ENCODE measurements around the gene ASIC3. TPM values are rescaled to one million over a fixed set of nuclear protein-coding genes. Genes with fewer than 3 reads are reported as not detected.
A peak's percentile ranks its signal among the peaks of the same experiment; 100 is the strongest.

Gene ASIC3
- polyA plus RNA-seq, 3 donors = 2.0 TPM; not detected in 2

DNA sequence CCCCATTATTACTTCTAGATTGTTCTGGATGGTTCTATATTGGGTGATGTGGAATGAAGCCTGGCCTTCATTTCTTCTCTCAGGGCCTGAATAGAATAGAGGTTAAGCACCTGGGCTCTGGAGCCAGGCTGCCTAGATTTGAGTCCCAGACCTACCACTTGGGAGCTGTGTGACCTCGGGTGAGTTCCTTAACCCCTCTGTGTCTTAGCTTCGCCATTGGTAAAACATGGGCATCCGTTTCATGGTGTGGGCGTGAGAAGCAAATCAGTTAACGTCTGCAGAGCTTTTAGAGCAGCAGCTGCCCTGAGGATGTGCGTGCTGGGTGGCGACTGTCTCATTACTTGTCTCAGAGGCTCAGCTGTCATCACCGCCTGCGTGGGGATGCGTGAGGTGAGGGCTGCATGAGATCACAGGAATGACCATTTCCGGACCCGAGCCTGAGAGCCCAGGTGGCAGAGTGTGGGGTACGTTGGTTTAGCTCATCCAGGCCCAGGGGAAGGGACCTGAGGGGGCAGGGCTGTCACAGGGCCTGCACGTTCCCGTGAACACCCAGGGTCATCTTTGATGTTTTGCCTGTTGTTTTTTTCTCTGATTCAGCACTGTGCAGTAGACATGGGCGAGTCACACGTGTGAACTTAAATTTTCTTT lies 47.6 kb downstream of the ASIC3 start:
- DNase-seq = no peak
- H3K27ac ChIP-seq (ENCODE audit: low read depth in 1 of 2, low read length in 2 of 2) = no peak overlapping the region
- H3K4me3 Mint-ChIP-seq = no peak overlapping the region

DNA sequence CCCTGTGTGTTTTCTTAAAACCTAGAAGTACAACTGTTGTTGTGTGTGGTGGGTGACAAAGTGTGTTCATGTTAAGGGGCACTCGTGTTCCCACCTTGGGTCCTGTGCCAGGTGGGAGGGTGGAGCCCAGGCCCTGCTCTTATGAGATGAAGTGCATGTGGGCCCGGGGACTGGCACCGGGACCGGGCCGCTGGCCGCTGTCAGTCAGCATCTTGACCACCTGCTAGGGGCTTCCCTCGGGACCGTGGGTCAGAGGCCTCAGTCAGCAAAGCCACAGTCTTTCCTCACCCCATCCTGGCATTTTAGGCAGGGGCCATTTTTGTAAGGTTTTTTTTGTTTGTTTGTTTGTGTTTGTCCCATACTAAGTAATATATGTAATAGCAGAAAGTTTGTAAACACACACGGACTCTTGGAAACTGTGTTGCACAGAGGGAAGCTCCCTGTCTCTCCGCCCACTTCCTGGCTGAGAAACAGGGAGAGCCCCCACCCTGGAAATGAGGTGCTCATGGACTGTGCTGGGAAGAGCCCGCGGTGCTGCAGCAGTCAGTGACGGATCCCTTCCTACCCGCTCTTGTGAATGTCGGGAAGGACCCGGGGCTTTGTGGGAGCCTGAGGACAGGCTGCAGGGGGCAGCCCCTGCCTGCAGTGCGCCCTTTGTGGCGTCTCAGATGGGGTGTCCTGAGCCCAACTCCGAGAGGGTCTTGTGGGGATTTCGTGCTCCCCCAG lies 51.3 kb downstream of the ASIC3 start:
- Mint-ChIP-seq H3K9me3 (peaks cover 0 to 1% (median 0%) of the 10 kb centered on the region in 7 donors), H3K27me3 (ENCODE audit: low read depth in 3 of 3) (no peaks in the 10 kb centered on the region), H3K4me1 (peaks cover 9% of the 10 kb centered on the region), H3K4me3 (no peak overlapping the region), H3K27ac (no peak overlapping the region), H3K36me3 (peaks cover 14 to 17% of the 10 kb centered on the region in 2 donors)
- Histone ChIP-seq H4K20me1 (ENCODE audit: insufficient read depth, low read length) (peaks cover 100% of the 10 kb centered on the region), H3K27ac (ENCODE audit: low read depth in 1 of 2, low read length in 2 of 2) (no peak overlapping the region), H3K36me3 (replicated peaks in 1 of 2; ENCODE audit: control insufficient read depth in 1 of 2, insufficient read depth in 2 of 2, low read length in 2 of 2) (no peaks in the 10 kb centered on the region), H3K9ac (ENCODE audit: insufficient read depth, low read length, poor library complexity, severe bottlenecking) (no peak overlapping the region), H3K4me1 (ENCODE audit: control insufficient read depth in 1 of 2, insufficient read depth in 2 of 2, low read length in 2 of 2) (no peaks in the 10 kb centered on the region), H3K4me3 (replicated peaks in 1 of 3; ENCODE audit: low read depth in 2 of 3, low read length in 3 of 3) (no peak overlapping the region), H2AFZ (ENCODE audit: insufficient read depth, low read depth, low read length, poor library complexity, severe bottlenecking) (no peak overlapping the region), H3K4me2 (replicated peaks; ENCODE audit: extremely low read depth, low read length, poor library complexity, severe bottlenecking) (no peak overlapping the region), H3K27me3 (ENCODE audit: control insufficient read depth in 2 of 2, insufficient read depth in 2 of 2, low read length in 2 of 2) (no peaks in the 10 kb centered on the region), H3K79me2 (ENCODE audit: insufficient read depth, low read length) (peaks cover 58% of the 10 kb centered on the region), H3K9me3 (replicated peaks in 1 of 2; ENCODE audit: control insufficient read depth in 1 of 2, insufficient read depth in 1 of 2, low read length in 2 of 2) (no peaks in the 10 kb centered on the region)
- 92% methylated on average over 15 of the region's 20 CpGs for WGBS (ENCODE audit: insufficient coverage)
- no peak for DNase-seq
- TF ChIP-seq, protein P1, sequence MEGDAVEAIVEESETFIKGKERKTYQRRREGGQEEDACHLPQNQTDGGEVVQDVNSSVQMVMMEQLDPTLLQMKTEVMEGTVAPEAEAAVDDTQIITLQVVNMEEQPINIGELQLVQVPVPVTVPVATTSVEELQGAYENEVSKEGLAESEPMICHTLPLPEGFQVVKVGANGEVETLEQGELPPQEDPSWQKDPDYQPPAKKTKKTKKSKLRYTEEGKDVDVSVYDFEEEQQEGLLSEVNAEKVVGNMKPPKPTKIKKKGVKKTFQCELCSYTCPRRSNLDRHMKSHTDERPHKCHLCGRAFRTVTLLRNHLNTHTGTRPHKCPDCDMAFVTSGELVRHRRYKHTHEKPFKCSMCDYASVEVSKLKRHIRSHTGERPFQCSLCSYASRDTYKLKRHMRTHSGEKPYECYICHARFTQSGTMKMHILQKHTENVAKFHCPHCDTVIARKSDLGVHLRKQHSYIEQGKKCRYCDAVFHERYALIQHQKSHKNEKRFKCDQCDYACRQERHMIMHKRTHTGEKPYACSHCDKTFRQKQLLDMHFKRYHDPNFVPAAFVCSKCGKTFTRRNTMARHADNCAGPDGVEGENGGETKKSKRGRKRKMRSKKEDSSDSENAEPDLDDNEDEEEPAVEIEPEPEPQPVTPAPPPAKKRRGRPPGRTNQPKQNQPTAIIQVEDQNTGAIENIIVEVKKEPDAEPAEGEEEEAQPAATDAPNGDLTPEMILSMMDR (IDR thresholded peaks at IDR 0.05) = no peak
- intact Hi-C loops (cut with micrococcal nuclease) = loop anchor here in 1 of 2 donors (10.0 kb wide), 1 partner anchor 65 kb away; no protein-coding TSS in a partner anchor

More for the DNA sequence above, 47.6 kb downstream of the ASIC3 start:
- peaks cover 2 to 17% of the 10 kb centered on the region in 2 donors for H3K36me3 ChIP-seq (replicated peaks in 1 of 2; ENCODE audit: control insufficient read depth in 1 of 2, insufficient read depth in 2 of 2, low read length in 2 of 2)
- intact Hi-C loops (cut with micrococcal nuclease) = loop anchor here in 1 of 2 donors (2.0 to 10.0 kb wide), 2 partner anchors 13 to 61 kb away; no protein-coding TSS in a partner anchor
- H3K9ac ChIP-seq (ENCODE audit: insufficient read depth, low read length, poor library complexity, severe bottlenecking) = no peak overlapping the region
- no peaks in the 10 kb centered on the region for H3K9me3 Mint-ChIP-seq
- H3K4me1 ChIP-seq (ENCODE audit: control insufficient read depth in 1 of 2, insufficient read depth in 2 of 2, low read length in 2 of 2) = peaks cover 5 to 8% of the 10 kb centered on the region in 2 donors
- peaks cover 100% of the 10 kb centered on the region for H4K20me1 ChIP-seq (ENCODE audit: insufficient read depth, low read length)
- no peak overlapping the region for H2AFZ ChIP-seq (ENCODE audit: insufficient read depth, low read depth, low read length, poor library complexity, severe bottlenecking)
- no peaks in the 10 kb centered on the region for H3K27me3 ChIP-seq (ENCODE audit: control insufficient read depth in 2 of 2, insufficient read depth in 2 of 2, low read length in 2 of 2)
- H3K27me3 Mint-ChIP-seq (ENCODE audit: low read depth in 3 of 3) = no peaks in the 10 kb centered on the region
- 95% methylated on average over 15 of the region's 17 CpGs for WGBS (ENCODE audit: insufficient coverage)
- H3K9me3 ChIP-seq (replicated peaks in 1 of 2; ENCODE audit: control insufficient read depth in 1 of 2, insufficient read depth in 1 of 2, low read length in 2 of 2) = no peaks in the 10 kb centered on the region
- peaks cover 85% of the 10 kb centered on the region for H3K79me2 ChIP-seq (ENCODE audit: insufficient read depth, low read length)
- H3K4me2 ChIP-seq (replicated peaks; ENCODE audit: extremely low read depth, low read length, poor library complexity, severe bottlenecking) = no peak overlapping the region
- peak overlapping the region in 2 of 7 donors; percentile 68 to 69 for H3K27ac Mint-ChIP-seq
- peaks cover 20 to 28% of the 10 kb centered on the region in 2 donors for H3K36me3 Mint-ChIP-seq
- H3K4me1 Mint-ChIP-seq = peaks cover 20% of the 10 kb centered on the region
- H3K4me3 ChIP-seq (replicated peaks in 1 of 3; ENCODE audit: low read depth in 2 of 3, low read length in 3 of 3) = no peak overlapping the region
- TF ChIP-seq, protein P1 (IDR thresholded peaks at IDR 0.05) = no peak
